Inferior parietal cortex (tissue), 1 donor: ENCODE data around the gene CD8B2.
"Not testable (repeated sequence)": the region's sequence is repeated elsewhere in the genome, so short reads cannot be mapped to it uniquely, and the experiment has no call there.

Source experiments
- DNase-seq: peaks from one replicate; pipeline ENCODE4 v3.0.0-alpha.2; 2016; ENCODE audit errors: extremely low spot score

The CD8B2 gene

DNA sequence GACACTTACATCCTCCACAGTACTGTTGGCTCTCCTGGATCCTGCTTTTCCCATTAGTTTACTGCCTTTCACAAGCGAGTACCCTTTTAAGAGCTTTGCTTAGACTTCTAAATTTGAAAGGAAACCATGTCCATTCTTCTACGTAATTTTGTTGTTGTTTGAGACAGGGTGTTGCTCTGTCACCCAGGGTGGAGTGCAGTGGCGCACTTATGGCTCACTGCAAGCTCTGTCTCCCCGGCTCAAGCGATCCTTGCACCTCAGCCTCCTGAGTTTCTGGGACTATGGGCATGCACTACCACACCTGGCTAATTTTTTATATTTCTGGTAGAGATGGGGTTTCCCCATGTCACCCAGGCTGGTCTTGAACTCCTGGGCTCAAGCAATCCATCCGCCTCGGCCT lies 24.8 kb downstream of the CD8B2 start:
- not testable (repeated sequence) for DNase-seq

GRCh38 chr2:106513391-106513790 lies 26.2 kb downstream of the CD8B2 start:
- DNase-seq = not testable (repeated sequence)

GRCh38 chr2:106514827-106515226 lies 27.7 kb downstream of the CD8B2 start:
- DNase-seq = not testable (repeated sequence)

DNA sequence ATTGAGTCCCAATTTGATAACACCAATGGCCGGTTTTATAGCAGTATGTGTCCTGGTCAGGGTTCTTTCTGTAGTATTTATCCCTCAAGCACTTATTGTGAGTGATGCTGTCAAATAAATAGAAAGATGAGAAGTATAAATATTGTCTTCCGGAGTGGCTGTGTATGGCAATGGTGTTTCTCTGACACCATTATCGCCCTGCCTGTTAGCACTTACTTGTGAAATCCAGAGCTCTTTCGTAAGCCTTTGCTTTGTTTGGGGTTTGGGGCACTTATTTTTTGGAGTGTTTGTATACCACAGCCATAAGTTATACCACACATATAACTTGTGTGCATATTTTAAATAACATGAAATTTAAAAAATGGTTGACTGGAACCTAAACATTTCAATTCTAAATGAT lies 29.3 kb downstream of the CD8B2 start:
- no peak for DNase-seq

DNA sequence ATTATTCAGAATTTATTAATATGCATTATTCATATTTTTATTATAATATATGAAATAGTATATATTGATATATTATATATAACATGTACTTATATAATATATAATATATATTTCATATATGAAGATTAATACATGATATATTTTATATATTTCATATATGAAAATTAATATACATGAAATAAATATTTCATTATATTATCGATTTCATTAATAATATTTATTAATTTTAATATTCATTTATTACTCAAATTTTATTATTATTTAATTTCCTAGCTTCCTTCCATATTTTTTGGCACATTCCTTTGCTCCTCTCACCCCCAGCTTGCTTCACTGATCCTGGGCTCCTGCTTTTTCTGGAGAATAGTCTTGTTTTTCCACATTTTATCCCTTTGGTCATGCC lies 29.7 kb downstream of the CD8B2 start:
- no peak for DNase-seq

DNA sequence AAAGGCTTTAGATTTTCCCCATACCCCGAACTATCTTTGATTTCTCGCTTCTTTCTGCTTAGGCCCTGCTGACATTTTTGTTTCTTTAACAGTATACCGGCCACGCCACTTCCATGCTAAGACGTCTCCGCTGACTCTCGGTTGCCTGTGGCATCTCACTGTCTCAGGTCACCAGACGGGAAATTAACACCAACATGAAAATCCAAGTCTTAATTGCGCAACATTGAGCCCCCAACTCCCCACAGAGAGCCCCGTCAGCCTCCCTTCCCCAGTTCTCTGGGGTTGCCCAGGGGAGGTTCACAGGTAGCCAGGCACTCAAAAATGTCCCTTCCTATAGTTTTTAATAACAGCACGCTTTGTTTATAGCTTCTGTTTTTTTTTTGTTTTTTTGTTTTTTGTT lies 30.2 kb downstream of the CD8B2 start:
- no peak for DNase-seq

DNA sequence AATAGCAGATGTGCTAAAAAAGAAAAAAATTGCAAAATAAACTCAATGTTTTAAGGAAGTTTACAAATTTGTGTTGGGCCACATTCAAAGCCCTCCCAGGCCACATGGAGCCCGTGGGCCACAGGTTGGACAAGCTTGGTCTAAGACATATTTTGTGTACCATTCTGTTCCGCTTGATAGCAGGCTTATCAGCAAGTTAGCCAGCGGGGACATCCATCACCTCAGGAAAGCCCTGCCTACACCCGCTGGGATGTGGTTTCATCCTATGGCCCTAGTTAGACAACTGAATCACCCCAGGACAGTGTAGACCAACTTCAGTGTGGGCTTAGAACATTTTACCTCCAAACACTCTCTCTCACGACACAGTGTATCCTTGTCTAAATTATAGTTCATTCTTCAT lies 32.6 kb downstream of the CD8B2 start:
- DNase-seq = no peak

- DNase-seq = no peak
Measured at GRCh38 chr2:106521016-106521415, 33.9 kb downstream of the CD8B2 start.

DNA sequence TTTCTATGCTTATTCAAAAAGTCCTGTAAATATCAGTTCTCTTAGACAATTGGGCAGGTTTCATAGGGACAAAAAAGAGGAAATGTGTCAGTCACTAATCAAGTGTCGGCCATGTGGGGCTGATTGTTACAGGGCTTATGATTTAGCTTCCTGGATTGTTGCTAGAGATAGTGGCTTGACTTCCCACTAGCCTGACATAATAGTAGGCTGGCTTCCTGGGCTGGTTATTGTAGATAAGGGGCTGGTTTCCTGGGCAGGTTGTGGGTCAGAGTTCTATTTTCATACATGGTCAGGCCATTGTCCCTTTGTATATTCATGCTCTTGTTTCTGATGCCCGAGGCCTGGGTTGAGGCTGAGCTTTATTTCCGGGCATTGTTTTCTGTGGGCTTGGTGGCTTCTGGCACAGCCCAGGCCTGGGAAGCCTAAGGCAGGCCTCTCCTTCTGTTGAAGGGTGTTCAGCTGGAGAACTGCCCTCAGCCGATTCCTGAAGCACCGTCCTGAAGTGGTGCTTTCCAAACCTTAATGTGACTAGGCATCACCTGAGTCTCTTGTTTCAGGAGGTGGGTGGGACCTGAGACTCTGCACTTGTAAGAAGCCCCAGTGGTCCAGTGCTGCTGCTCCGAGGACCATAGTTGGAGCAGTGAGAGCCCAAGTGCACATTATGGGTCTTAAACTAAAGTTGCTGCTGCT lies 37.0 kb downstream of the CD8B2 start:
- no peak for DNase-seq

- no peak for DNase-seq
Measured at GRCh38 chr2:106530866-106531265, 43.7 kb downstream of the CD8B2 start.

- no peak for DNase-seq
Measured at GRCh38 chr2:106531676-106532214, 44.6 kb downstream of the CD8B2 start.

- DNase-seq = no peak
Measured at GRCh38 chr2:106532236-106532635, 45.1 kb downstream of the CD8B2 start.

GRCh38 chr2:106534471-106534870 lies 47.3 kb downstream of the CD8B2 start:
- DNase-seq = no peak

DNA sequence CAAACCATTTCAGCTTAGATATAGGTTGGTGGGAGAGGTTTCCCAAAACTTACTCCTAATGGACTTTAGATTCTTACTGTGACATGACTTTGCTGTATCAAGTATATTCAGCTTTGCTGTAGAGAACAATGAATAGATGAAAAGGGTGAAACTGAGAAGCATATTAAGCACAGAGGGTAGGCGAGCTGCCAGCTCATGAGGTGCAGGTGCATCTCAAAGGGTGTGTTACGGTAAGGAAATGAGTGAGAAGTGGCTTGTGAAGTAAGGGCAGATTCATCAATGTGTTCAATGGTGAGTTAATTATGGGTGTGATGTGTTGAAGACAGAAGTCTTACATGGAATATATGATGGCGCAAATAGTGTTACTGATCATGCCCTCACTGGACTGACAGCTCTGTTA lies 49.3 kb downstream of the CD8B2 start:
- DNase-seq = no peak

GRCh38 chr2:106537047-106537446 lies 49.9 kb downstream of the CD8B2 start:
- DNase-seq = no peak

DNA sequence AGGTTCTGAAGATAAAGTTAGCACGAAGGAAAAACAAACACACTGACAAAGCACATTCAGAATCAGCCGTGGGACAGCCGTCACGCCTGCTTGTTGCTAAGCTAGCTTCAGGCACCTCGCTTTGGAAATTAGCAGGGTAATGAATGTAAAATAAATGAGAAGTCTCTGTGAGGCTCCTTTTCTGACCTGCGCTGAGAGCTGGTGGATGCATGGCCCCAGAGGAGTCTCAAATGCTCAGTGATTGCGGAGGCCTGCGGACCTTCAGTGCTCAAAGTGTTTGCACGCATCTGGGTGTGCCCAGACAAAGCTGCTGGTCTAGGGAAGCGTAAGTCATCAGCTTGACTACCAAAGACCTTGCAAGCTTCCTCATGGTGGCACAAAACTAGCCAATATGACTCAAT lies 50.6 kb downstream of the CD8B2 start:
- no peak for DNase-seq

- DNase-seq = no peak
Measured at GRCh38 chr2:106540886-106541285, 53.7 kb downstream of the CD8B2 start.

DNA sequence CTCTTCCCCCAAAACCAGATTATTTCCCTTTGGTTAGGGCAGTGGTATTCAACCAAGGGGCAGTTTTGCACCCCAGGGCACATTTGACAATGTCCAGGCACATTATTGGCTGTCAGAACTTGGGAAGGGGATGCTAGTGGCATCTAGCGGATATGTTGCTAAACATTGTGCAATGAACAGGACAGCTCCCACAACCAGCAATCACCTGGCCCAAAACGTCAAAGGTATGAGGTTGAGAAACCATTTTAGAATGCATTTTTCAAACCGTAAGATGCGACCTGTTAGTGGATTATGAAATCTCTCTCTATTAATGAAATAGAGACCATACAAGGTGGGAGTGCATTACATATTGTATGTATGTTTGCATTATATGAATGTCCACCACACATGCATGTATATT lies 54.2 kb downstream of the CD8B2 start:
- no peak for DNase-seq

- peak; percentile 80 for DNase-seq
Measured at GRCh38 chr2:106542746-106543359, 55.7 kb downstream of the CD8B2 start.

GRCh38 chr2:106545007-106545406 lies 57.8 kb downstream of the CD8B2 start:
- no peak for DNase-seq

DNA sequence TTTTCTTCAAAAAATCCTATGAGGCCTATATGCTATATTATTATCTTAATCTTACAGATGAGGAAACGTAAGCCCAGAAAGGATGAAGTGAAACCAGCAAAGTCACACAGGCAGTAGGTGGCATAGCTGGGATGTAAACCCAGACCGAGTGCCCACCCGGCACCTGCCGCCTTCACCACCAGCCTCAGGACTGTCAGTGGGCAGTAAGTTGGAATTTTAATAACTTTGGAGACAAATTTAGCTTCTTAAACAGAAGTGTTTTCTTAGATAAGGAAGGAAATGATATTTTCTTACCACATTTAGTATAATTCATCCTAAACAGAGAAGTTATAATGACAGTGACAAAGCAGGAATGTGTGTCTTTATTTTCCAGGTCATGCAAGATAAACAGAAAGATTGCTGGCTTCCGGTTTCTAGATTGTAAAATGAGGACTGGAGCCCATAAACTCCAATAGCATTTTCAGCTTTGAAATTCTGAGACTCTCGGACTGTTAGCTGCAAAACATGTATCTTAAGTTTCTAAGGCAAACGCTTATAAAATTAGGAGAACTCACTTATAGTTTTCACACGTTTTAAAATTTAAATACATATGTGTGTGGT lies 59.3 kb downstream of the CD8B2 start:
- no peak for DNase-seq

DNA sequence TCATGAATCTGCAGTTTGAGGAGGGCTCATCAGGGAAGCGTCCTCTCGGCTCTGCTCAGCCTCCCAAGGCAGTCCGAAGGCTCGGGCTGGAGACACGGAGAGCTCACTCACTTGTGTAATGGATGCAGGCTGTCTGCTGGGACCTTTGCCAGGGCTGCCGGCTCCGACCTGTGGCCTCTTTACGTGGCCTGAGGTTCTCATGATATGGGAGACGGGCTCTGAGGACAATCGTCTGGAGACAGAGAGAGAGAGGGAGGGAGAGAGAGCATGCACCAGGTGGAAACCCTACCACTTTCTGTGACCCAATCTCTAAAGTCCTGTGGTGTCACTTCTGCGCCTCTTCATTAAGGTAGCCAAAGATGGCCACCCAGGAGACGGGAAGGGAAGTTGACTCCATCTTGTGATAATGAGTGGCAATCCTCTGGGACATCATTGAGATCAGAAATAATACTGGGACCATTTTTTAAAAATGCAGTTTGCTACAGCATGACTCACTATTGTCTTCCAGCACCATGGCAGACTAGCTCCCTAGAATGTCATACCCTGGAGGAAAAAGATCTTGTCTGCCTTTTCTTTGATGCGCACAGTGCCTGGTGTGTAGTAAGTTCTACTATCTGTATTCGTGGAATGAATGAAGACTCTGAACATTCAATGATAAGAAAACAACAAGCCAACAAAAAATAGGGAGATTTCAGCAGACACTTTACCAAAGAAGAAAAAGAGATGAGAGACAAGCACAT lies 60.2 kb downstream of the CD8B2 start:
- DNase-seq = no peak
